ENCODE results near the gene DUOX1. TPM values are rescaled to one million over a fixed set of nuclear protein-coding genes. Genes with fewer than 3 reads are reported as not detected.

Gene DUOX1
- total and polyA plus RNA-seq, 2 donors, result 0.61 to 4.3 TPM

GRCh38 chr15:45156744-45157455, 27.1 kb downstream of the DUOX1 start:
- Histone ChIP-seq H3K4me1 (ENCODE audit: control insufficient read depth in 2 of 2, insufficient read depth in 2 of 2, low read length in 2 of 2) (no peaks in the 10 kb centered on the region), H3K4me3 (ENCODE audit: low read length in 2 of 2) (no peak overlapping the region), H3K27ac (ENCODE audit: low read depth in 1 of 2, low read length in 1 of 2) (peak overlapping the region in 1 of 2 donors; percentile 36), H3K9me3 (ENCODE audit: control insufficient read depth in 2 of 2, insufficient read depth in 1 of 2, low read length in 1 of 2) (no peaks in the 10 kb centered on the region), H3K27me3 (ENCODE audit: control insufficient read depth in 2 of 2, insufficient read depth in 1 of 2, low read length in 1 of 2) (no peaks in the 10 kb centered on the region), H3K36me3 (ENCODE audit: control insufficient read depth in 2 of 2, insufficient read depth in 2 of 2, low read length in 1 of 2) (peaks cover 0 to 7% of the 10 kb centered on the region in 2 donors)
- WGBS, result 94% methylated on average over 7 of the region's 7 CpGs
- DNase-seq (ENCODE audit: low read depth in 6 of 9, low spot score in 9 of 9), result no peak

- Histone ChIP-seq H3K9me3 (ENCODE audit: control insufficient read depth in 2 of 2, insufficient read depth in 1 of 2, low read length in 1 of 2) (no peaks in the 10 kb centered on the region), H3K27me3 (ENCODE audit: control insufficient read depth in 2 of 2, insufficient read depth in 1 of 2, low read length in 1 of 2) (no peaks in the 10 kb centered on the region), H3K27ac (ENCODE audit: low read depth in 1 of 2, low read length in 1 of 2) (no peak overlapping the region), H3K4me3 (ENCODE audit: low read length in 2 of 2) (no peak overlapping the region), H3K36me3 (ENCODE audit: control insufficient read depth in 2 of 2, insufficient read depth in 2 of 2, low read length in 1 of 2) (no peaks in the 10 kb centered on the region), H3K4me1 (ENCODE audit: control insufficient read depth in 2 of 2, insufficient read depth in 2 of 2, low read length in 2 of 2) (no peaks in the 10 kb centered on the region)
- 71% methylated on average over 1 of the region's 1 CpG for WGBS
- no peak for DNase-seq (ENCODE audit: low read depth in 6 of 9, low spot score in 9 of 9)
These were observed 28.2 kb downstream of the DUOX1 start for GRCh38 chr15:45157974-45158373.

- Histone ChIP-seq H3K4me1 (ENCODE audit: control insufficient read depth in 2 of 2, insufficient read depth in 2 of 2, low read length in 2 of 2) (peaks cover 7 to 10% of the 10 kb centered on the region in 2 donors), H3K36me3 (ENCODE audit: control insufficient read depth in 2 of 2, insufficient read depth in 2 of 2, low read length in 1 of 2) (no peaks in the 10 kb centered on the region), H3K27me3 (ENCODE audit: control insufficient read depth in 2 of 2, insufficient read depth in 1 of 2, low read length in 1 of 2) (no peaks in the 10 kb centered on the region), H3K9me3 (ENCODE audit: control insufficient read depth in 2 of 2, insufficient read depth in 1 of 2, low read length in 1 of 2) (no peaks in the 10 kb centered on the region), H3K4me3 (ENCODE audit: low read length in 2 of 2) (no peak overlapping the region), H3K27ac (ENCODE audit: low read depth in 1 of 2, low read length in 1 of 2) (no peak overlapping the region)
- WGBS, result 96% methylated on average over 14 of the region's 14 CpGs
- DNase-seq (ENCODE audit: low read depth in 6 of 9, low spot score in 9 of 9), result no peak
These were observed 31.9 kb downstream of the DUOX1 start for GRCh38 chr15:45161666-45162065.

GRCh38 chr15:45162771-45163507, 33.1 kb downstream of the DUOX1 start:
- no peak overlapping the region for H3K27ac ChIP-seq (ENCODE audit: low read depth in 1 of 2, low read length in 1 of 2)

GRCh38 chr15:45163508-45163856, 33.7 kb downstream of the DUOX1 start:
- WGBS, result 91% methylated on average over 9 of the region's 9 CpGs
- Histone ChIP-seq H3K27ac (ENCODE audit: low read depth in 1 of 2, low read length in 1 of 2) (no peak overlapping the region), H3K36me3 (ENCODE audit: control insufficient read depth in 2 of 2, insufficient read depth in 2 of 2, low read length in 1 of 2) (no peaks in the 10 kb centered on the region), H3K4me3 (ENCODE audit: low read length in 2 of 2) (no peak overlapping the region), H3K4me1 (ENCODE audit: control insufficient read depth in 2 of 2, insufficient read depth in 2 of 2, low read length in 2 of 2) (peaks cover 10 to 11% of the 10 kb centered on the region in 2 donors), H3K27me3 (ENCODE audit: control insufficient read depth in 2 of 2, insufficient read depth in 1 of 2, low read length in 1 of 2) (no peaks in the 10 kb centered on the region), H3K9me3 (ENCODE audit: control insufficient read depth in 2 of 2, insufficient read depth in 1 of 2, low read length in 1 of 2) (no peaks in the 10 kb centered on the region)
- DNase-seq (ENCODE audit: low read depth in 6 of 9, low spot score in 9 of 9), result no peak

More at GRCh38 chr15:45162771-45163507, 33.1 kb downstream of the DUOX1 start:
- 19% methylated on average over 7 of the region's 7 CpGs for WGBS
- DNase-seq (ENCODE audit: low read depth in 6 of 9, low spot score in 9 of 9), result peak in 6 of 9 donors; percentile 30 to 73 (median 50)
- no peaks in the 10 kb centered on the region for H3K36me3 ChIP-seq (ENCODE audit: control insufficient read depth in 2 of 2, insufficient read depth in 2 of 2, low read length in 1 of 2)
- H3K27me3 ChIP-seq (ENCODE audit: control insufficient read depth in 2 of 2, insufficient read depth in 1 of 2, low read length in 1 of 2), result no peaks in the 10 kb centered on the region
- H3K4me3 ChIP-seq (ENCODE audit: low read length in 2 of 2), result no peak overlapping the region
- H3K4me1 ChIP-seq (ENCODE audit: control insufficient read depth in 2 of 2, insufficient read depth in 2 of 2, low read length in 2 of 2), result peaks cover 10 to 11% of the 10 kb centered on the region in 2 donors
- no peaks in the 10 kb centered on the region for H3K9me3 ChIP-seq (ENCODE audit: control insufficient read depth in 2 of 2, insufficient read depth in 1 of 2, low read length in 1 of 2)

GRCh38 chr15:45164914-45165313, 35.1 kb downstream of the DUOX1 start:
- no peak overlapping the region for H3K4me3 ChIP-seq (ENCODE audit: low read length in 2 of 2)
- H3K27me3 ChIP-seq (ENCODE audit: control insufficient read depth in 2 of 2, insufficient read depth in 1 of 2, low read length in 1 of 2), result no peaks in the 10 kb centered on the region
- WGBS, result 97% methylated on average over 1 of the region's 1 CpG
- DNase-seq (ENCODE audit: low read depth in 6 of 9, low spot score in 9 of 9), result no peak
- peaks cover 10 to 11% of the 10 kb centered on the region in 2 donors for H3K4me1 ChIP-seq (ENCODE audit: control insufficient read depth in 2 of 2, insufficient read depth in 2 of 2, low read length in 2 of 2)
- H3K9me3 ChIP-seq (ENCODE audit: control insufficient read depth in 2 of 2, insufficient read depth in 1 of 2, low read length in 1 of 2), result no peaks in the 10 kb centered on the region
- peak overlapping the region in 1 of 2 donors; percentile 33 for H3K27ac ChIP-seq (ENCODE audit: low read depth in 1 of 2, low read length in 1 of 2)
- no peaks in the 10 kb centered on the region for H3K36me3 ChIP-seq (ENCODE audit: control insufficient read depth in 2 of 2, insufficient read depth in 2 of 2, low read length in 1 of 2)

- Histone ChIP-seq H3K27ac (ENCODE audit: low read depth in 1 of 2, low read length in 1 of 2) (no peak overlapping the region), H3K4me1 (ENCODE audit: control insufficient read depth in 2 of 2, insufficient read depth in 2 of 2, low read length in 2 of 2) (peaks cover 10 to 11% of the 10 kb centered on the region in 2 donors), H3K4me3 (ENCODE audit: low read length in 2 of 2) (no peak overlapping the region), H3K9me3 (ENCODE audit: control insufficient read depth in 2 of 2, insufficient read depth in 1 of 2, low read length in 1 of 2) (no peaks in the 10 kb centered on the region), H3K27me3 (ENCODE audit: control insufficient read depth in 2 of 2, insufficient read depth in 1 of 2, low read length in 1 of 2) (no peaks in the 10 kb centered on the region), H3K36me3 (ENCODE audit: control insufficient read depth in 2 of 2, insufficient read depth in 2 of 2, low read length in 1 of 2) (no peaks in the 10 kb centered on the region)
- DNase-seq (ENCODE audit: low read depth in 6 of 9, low spot score in 9 of 9), result no peak
- 75% methylated on average over 5 of the region's 5 CpGs for WGBS
These were observed 35.7 kb downstream of the DUOX1 start for GRCh38 chr15:45165536-45165935.

GRCh38 chr15:45166834-45167630, 37.2 kb downstream of the DUOX1 start:
- WGBS, result under 1% methylated on average over 79 of the region's 79 CpGs
- Histone ChIP-seq H3K4me1 (ENCODE audit: control insufficient read depth in 2 of 2, insufficient read depth in 2 of 2, low read length in 2 of 2) (peaks cover 10 to 11% of the 10 kb centered on the region in 2 donors), H3K27ac (ENCODE audit: low read depth in 1 of 2, low read length in 1 of 2) (peak overlapping the region; percentile 89 to 97), H3K4me3 (ENCODE audit: low read length in 2 of 2) (peak overlapping the region; percentile 78 to 87), H3K9me3 (ENCODE audit: control insufficient read depth in 2 of 2, insufficient read depth in 1 of 2, low read length in 1 of 2) (no peaks in the 10 kb centered on the region), H3K27me3 (ENCODE audit: control insufficient read depth in 2 of 2, insufficient read depth in 1 of 2, low read length in 1 of 2) (no peaks in the 10 kb centered on the region), H3K36me3 (ENCODE audit: control insufficient read depth in 2 of 2, insufficient read depth in 2 of 2, low read length in 1 of 2) (no peaks in the 10 kb centered on the region)
- peak; percentile 42 to 90 (median 68) for DNase-seq (ENCODE audit: low read depth in 6 of 9, low spot score in 9 of 9)
